HG03354 (cell line): Measurements from ENCODE around the gene LYRM9.
"Not testable (repeated sequence)": the region's sequence is repeated elsewhere in the genome, so short reads cannot be mapped to it uniquely, and the experiment has no call there.

ENCODE experiments used
- ATAC-seq: cut with Tn5 transposase; IDR thresholded peaks from one replicate; pipeline ENCODE4 v1.9.1; 2021; ENCODE audit warnings: mild to moderate bottlenecking; ENCODE audit not compliant: unreplicated experiment, poor library complexity, severe bottlenecking

The LYRM9 gene

GRCh38 chr17:27907976-27908558 lies 14.9 kb upstream of the LYRM9 start:
- ATAC-seq: no peak

GRCh38 chr17:27906623-27907022 lies 13.5 kb upstream of the LYRM9 start:
- no peak for ATAC-seq

DNA sequence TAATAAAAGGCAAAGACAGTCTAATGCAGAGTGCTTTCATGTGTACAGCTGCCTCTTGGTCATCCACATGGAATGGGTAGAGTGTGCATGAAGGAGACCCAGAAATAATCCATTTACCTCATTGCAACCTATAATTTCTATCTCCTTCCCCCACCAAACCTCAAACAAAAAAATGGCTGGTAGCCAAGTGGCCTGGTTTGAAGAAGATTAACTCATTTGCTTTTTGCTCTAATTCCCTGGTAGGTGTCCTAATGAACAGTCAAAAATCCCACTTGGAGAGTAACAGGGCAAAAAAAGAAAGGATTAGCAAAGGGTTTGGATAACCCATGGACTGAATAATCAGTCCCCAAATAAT lies 13.0 kb upstream of the LYRM9 start:
- no peak for ATAC-seq

DNA sequence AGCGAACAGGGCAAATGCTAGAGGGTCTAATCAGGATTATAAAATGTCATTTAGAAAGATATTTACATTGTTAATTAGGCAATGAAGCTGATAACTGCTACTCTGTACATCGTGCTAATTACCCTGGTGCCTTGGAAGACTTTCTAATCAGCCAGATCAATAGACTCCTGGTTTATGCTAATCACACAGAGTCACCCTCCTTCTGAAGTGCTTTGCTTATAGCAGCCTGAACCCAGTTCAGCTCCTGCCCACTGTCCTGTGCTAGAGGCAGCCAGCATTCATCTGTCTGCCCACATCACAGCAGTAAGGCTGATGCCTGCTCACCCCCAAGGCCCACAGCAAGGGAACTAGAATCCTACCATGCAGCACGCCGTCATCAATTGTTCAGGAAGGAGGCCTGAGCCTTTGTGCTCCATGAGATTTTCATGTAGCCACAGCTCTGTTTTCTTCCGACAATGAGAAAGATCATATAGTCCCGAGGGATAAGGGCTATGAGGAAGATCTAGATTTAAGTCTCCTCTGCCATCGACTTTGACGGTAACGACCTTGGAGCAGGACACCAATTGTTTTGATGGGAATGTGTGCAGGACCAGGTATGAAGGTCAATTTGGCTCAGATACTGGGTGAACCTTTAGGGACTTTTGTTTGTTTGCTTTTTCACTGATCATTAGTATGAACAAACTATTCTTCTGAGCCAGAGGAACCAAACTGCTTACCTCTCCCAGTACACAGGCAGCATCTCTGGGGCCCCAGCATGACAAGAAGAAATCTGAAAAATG lies 12.5 kb upstream of the LYRM9 start:
- ATAC-seq: no peak

DNA sequence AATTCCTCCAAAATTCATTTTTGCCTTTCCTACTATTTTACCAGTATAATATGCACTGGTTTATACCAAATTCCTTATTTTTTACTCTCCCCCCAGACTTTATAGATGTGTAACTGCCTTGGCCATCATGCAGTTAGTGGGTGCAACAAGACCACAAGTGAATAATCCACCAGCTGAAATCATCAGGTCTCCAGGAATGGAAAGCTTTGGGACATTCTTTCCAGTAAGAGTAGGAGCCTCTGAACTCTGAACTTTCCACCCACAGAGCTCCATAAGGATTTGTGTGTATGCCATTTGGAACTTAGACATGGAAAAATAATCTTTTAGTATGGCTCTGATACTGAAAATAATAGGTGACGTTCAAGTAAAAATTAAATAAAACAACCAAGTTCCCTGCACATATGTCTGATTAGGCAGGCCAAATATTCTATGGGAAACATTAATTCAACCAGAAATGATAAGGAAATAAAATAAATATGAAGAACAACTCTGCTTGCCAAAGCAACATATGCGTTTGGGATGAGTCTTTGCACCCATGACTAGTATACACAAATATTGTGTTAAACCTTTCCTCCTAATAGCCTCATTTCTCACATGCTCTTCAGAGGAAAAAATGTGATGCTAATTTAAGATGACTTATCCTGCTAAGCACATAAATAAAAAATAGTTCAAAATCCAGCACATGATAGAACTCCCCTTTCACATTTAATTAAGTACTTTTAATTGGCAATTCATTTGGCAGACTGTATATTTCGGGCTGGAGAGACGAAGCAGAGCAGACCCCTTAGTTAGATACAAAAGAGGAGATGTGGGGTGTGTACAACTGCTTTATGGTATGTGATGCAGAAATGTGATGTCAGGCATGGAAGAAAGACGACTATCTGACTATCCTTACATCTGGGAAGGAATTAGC lies 11.6 kb upstream of the LYRM9 start:
- ATAC-seq: no peak

GRCh38 chr17:27904114-27904513 lies 10.9 kb upstream of the LYRM9 start:
- ATAC-seq: no peak

GRCh38 chr17:27899525-27899924 lies 6.4 kb upstream of the LYRM9 start:
- no peak for ATAC-seq

- no peak for ATAC-seq
Measured at GRCh38 chr17:27898096-27898495, 4.9 kb upstream of the LYRM9 start.

DNA sequence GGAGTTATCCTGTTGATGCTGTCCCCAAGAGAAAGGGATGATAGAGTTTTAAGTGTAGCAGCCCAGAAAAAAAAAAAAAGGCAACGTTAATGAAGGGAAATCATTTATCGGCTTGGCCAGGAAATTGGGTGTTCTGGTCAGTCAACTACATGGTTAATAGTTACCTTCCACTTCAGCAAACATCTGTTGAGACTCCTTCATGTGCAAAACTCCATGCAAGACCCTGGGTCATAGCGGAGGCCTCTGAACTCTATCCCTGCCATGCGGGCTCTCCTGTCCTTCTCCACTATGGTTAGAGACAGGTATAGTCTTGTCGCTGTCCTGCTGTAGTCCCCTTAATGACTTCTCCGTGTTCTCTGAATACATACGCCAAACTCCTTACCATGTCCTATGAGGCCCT lies 3.5 kb upstream of the LYRM9 start:
- no peak for ATAC-seq

DNA sequence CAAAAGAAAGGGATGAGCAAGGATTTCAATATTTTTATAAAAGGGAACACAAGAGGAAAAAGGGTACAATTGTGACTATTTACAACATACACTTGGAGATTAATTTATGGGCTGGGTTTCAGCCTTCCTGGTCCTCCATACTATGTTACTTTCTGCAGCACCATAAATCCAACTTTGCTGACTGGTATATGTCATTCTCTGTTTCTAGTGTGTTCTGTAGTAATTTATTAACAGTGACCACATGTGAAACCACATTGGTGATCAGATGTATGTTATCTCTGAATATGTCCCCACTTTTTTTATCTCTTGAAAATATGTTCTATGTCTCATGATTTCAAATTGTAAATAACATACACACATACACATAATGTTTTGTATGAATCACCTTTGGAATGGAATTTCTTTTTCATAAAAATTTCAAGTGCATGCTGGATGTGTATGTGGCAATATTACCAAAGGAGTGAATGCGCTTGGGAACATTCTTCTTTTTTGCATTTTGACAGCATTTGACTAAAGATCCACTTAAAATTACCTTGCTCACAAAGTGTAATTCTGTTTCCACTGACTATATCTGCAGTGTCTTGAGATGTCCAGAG lies 2.9 kb upstream of the LYRM9 start:
- ATAC-seq: no peak

DNA sequence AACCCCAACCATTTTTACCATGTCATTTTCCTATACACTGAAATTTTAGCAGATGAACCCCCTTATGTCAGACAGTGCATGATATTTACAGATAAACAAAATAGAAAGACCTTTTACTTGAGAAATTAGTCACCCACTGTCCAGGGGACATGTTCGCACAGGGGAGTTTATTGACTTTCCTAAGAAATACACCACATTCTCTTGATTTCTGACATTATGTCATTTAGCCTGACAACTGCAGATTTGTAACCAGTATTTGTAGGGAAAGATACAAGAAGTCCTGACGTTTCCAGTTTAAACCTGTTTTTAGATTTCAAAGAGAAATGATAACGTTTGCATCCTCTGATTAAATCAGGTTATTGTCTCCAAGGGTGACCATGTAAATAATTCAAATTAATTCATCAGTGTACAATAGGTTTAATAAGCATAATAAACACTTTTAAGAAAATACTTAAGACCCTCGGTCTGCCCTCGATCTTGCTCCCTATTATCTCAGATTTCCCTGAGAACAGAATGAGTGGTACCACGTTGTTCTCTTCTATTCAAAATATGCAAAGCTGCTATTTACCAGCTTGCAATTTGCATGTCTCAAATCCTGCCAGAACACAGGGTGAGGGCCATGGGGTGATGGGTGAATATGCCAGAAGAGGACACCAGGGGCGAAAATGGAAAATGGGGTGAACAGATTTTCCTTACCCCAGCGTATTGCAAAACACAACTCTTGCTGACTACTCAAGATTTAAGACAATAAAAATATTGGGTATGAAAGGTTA lies 2.1 kb upstream of the LYRM9 start:
- no peak for ATAC-seq

DNA sequence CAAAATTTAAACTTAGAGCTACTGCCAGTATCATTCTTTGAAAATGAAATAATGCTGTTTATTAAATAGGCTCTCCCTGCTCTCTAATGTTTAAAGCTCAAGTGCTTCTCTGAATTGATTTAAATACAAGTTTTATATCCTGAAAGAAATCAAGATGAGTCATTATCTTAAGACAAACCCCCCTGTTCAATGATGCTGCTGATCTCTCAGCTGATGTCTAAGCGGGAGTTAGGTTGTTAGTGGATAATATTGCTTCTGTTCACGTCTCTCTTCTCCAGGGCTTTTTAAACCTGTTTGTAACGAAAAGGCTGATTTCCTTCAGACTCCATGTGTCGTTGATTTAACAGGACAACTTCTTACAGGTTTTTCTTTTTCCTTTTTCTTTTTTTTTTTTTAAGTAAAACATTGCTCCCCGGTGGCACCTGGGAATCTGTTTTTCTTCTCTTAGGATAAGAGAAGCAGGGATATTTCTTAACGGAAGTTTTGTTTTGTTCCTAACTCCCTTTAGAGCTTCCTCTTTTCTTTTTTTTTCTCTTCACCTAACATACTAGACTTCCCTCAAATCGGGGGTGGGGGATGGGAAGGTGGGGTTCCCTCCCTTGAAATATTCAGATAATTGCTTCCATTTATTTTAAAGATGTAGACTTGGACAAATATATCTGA lies 807 bp upstream of the LYRM9 start:
- ATAC-seq: no peak

DNA sequence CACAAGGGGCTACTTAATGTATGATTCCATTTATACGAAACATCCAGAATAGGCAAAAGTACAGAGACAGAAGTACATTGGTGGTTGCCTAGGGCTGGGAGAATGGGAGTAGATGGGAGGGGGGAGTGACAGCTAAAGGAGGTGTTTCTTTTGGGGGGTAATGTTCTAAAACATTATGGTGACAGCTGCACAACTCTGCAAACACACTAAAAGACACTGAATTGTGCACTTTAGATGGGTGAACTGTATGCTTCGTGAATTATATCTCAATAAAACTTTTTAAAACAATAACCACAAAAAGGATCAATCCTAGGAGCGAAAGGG lies 661 bp downstream of the LYRM9 start:
- ATAC-seq: no peak

GRCh38 chr17:27891841-27892240 lies 1.3 kb downstream of the LYRM9 start:
- ATAC-seq: no peak

DNA sequence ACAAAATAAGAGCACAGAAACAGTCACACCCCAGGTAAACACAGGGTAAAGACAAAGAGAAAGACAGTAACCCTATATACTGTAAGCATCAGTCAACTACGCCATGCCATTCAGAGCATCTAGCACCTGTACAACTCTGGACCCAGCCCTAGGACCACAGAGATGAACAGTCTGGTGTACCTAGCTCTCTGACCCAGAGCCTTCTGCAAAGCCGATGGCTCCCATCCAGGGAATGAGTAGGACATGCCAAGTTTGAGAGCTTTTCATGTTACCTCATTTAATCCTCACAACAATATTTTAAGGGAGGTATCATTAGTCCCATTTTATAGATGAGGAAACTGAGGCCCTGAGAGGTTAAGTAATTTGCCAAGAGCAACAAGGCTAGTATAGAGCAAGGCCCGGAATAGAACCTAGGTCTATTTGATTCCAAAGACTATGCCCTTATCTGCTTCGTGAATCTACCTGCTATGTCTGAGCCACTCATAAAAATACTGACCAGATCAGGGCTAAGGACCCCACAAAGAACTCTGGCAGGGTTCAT lies 3.4 kb downstream of the LYRM9 start:
- ATAC-seq: no peak

- ATAC-seq: no peak
Measured at GRCh38 chr17:27888945-27889344, 4.2 kb downstream of the LYRM9 start.

GRCh38 chr17:27888067-27888466 lies 5.1 kb downstream of the LYRM9 start:
- ATAC-seq: no peak

DNA sequence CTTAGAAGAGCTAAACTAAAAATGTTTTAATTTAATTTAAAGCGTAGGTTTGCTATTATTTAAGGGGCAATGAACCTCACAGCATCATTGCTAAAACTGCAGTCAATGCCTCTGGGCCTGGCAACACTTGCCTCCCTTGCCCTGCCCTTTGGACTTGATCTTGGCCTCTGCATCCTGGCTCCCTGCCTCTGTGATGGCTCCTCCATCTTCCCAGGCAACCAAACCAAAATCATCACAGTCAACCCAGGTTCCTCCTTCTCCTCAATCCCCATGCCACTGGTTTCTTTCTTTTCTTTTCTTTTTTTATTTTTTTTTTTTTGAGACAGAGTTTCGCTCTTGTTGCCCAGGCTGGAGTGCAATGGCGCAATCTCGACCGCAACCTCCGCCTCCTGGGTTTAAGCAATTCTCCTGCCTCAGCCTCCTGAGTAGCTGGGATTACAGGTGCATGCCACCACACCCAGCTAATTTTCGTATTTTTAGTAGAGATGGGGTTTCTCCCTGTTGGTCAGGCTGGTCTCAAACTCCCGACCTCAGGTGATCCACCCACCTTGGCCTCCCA lies 6.7 kb downstream of the LYRM9 start:
- not testable (repeated sequence) for ATAC-seq
